ENCODE results near the gene TTF1.

Gene TTF1

GRCh38 chr9:132409828-132410528, 3.3 kb upstream of the TTF1 start, which contains the start of gene CFAP77:
TSS of gene CFAP77 (plus strand) at chr9:132410211. CDS start at chr9:132410272, 61 bp downstream.
- ChIA-PET POLR2A (ENCODE audit: low non-redundant PET) (interaction anchor here (1.1 kb wide), 1 partner anchor 410 kb away, joined by 4 read pairs; no protein-coding TSS in a partner anchor), CTCF (interaction anchor here (1.0 kb wide), 1 partner anchor 263 kb away, joined by 3 read pairs; no protein-coding TSS in a partner anchor)
- no peak for TF ChIP-seq CTCF (conservative IDR thresholded peaks at IDR 0.05; ENCODE audit: low read depth)
- peak; percentile 83 for DNase-seq (ENCODE audit: low spot score)
- peak within 1 kb of the TSS; percentile 63 for H3K27ac ChIP-seq

- ChIA-PET POLR2A (ENCODE audit: low non-redundant PET) (no interaction called here), CTCF (no interaction called here)
- no peak for TF ChIP-seq CTCF (conservative IDR thresholded peaks at IDR 0.05; ENCODE audit: low read depth)
- H3K27ac ChIP-seq = no peak overlapping the region
- DNase-seq (ENCODE audit: low spot score) = no peak
Measured at GRCh38 chr9:132408521-132408920, 1.9 kb upstream of the TTF1 start.

GRCh38 chr9:132407196-132407595, 556 bp upstream of the TTF1 start:
- H3K27ac ChIP-seq = peak overlapping the region; percentile 47
- CTCF ChIA-PET = interaction anchor here (0.6 kb wide), 1 partner anchor 667 kb away, joined by 3 read pairs; no protein-coding TSS in a partner anchor
- POLR2A ChIA-PET (ENCODE audit: low non-redundant PET) = no interaction called here
- no peak for TF ChIP-seq CTCF (conservative IDR thresholded peaks at IDR 0.05; ENCODE audit: low read depth)
- DNase-seq (ENCODE audit: low spot score) = no peak

GRCh38 chr9:132404228-132404881, 2.3 kb downstream of the TTF1 start:
- no peak for TF ChIP-seq CTCF (conservative IDR thresholded peaks at IDR 0.05; ENCODE audit: low read depth)
- ChIA-PET POLR2A (ENCODE audit: low non-redundant PET) (no interaction called here), CTCF (interaction anchor here (0.6 kb wide), 1 partner anchor 8 kb away, joined by 8 read pairs; no protein-coding TSS in a partner anchor)
- H3K27ac ChIP-seq = no peak overlapping the region
- no peak for DNase-seq (ENCODE audit: low spot score)

GRCh38 chr9:132401824-132402223, 4.8 kb downstream of the TTF1 start:
- DNase-seq (ENCODE audit: low spot score) = no peak
- TF ChIP-seq CTCF (conservative IDR thresholded peaks at IDR 0.05; ENCODE audit: low read depth) = no peak
- H3K27ac ChIP-seq = no peak overlapping the region
- ChIA-PET CTCF (interaction anchor here (0.7 kb wide), 1 partner anchor 17 kb away, joined by 3 read pairs; no protein-coding TSS in a partner anchor), POLR2A (ENCODE audit: low non-redundant PET) (no interaction called here)

- CTCF ChIA-PET = no interaction called here
- DNase-seq (ENCODE audit: low spot score) = no peak
- no peak overlapping the region for H3K27ac ChIP-seq
- POLR2A ChIA-PET (ENCODE audit: low non-redundant PET) = no interaction called here
- no peak for TF ChIP-seq CTCF (conservative IDR thresholded peaks at IDR 0.05; ENCODE audit: low read depth)
Measured at GRCh38 chr9:132395560-132395959, 11.1 kb downstream of the TTF1 start.
